ENCODE data around the gene BTBD2.
A peak's percentile ranks its signal among the peaks of the same experiment; 100 is the strongest.

The BTBD2 gene

DNA sequence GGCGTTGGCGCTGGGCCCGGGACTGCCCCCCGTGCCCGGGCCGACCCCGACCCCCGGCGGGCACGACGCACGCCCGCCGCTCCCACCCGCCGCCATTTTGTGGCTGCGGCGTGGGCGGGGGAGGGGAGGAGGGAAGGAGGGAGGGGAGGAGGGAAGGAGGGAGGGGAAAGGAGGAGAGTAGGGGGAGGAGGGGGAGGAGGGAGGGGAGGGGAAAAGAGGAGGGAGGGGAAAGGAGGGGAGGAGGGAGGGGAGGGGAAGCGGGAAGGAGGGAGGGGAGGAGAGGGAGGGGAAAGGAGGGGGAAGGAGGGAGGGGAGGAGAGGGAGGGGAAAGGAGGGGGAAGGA lies at the start of gene BTBD2:
Gene BTBD2 (minus strand): TSS at position 107 of the 343 bp plus-strand sequence. CDS start 11 bp downstream, at position 96.
- peak; percentile 70 for DNase-seq

DNA sequence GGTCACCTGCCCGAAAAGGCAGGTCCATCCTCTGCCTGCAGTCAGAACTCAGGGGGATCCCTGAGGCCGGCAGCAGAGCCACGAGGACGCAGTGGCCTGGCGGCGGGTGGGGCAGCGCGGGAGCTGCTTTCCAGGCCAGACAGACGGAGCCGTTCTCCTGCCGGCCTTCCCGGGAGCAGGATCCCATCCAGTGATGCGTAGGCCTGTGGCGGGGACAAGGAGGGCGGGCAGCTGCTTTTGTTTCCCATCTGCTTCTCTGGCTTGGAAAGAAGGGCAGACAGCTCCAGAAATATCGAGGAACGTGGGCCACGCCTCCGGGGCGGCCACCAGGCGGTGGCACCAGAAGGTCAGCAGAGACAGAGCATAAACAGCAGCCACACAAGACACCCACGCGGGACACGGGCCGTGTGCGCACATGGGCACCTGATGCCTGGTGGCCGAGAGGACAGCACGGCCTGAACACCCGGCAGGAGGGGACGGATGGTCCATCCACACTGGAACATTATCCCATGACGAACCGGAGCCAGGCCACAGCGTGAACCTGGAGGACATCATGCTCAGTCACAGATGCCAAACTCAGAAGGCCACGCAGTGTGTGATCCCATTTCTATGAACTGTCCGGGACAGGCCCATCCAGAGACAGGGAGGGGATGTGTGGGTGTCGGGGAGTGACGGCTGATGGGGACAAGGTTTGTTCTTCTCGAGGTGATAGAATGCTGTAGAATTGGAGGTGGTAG lies 49.4 kb upstream of the BTBD2 start:
- no peak for DNase-seq

- no peak for DNase-seq
These were observed 48.9 kb upstream of the BTBD2 start for GRCh38 chr19:2064395-2064787.

DNA sequence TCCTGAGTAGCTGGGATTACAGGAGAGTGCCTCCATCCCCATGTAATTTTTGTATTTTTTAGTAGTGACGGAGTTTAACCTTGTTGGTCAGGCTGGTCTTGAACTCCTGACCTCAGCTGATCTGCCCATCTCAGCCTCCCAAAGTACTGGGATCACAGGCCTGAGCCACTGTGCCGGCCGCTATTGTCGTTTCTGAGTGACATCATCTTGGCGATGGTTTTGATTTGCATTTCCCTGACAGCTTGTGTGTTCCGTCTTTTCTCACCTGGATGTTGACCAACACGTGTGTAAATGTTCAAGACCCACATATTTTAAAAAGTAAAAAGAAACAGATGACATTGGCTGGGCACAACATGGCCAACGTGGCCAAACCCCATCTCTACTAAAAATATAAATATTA lies 48.3 kb upstream of the BTBD2 start:
- DNase-seq = no peak

DNA sequence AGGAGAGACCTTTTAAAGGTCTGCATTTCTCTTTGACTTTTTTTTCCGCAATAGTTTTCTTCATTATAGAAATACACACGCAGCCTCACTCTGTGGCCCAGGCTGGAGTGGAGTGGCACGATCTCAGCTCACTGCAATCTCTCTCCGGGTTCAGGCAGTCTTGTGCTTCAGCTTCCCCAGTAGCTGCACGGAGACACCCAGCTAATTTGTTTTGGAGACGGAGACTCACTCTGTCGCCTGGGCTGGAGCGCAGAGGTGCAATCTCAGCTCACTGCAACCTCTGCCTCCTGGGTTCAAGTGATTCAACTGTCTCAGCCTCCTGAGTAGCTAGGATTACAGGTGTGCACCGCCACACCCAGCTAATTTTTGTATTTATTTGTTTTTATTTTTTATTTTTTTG lies 47.3 kb upstream of the BTBD2 start:
- no peak for DNase-seq

DNA sequence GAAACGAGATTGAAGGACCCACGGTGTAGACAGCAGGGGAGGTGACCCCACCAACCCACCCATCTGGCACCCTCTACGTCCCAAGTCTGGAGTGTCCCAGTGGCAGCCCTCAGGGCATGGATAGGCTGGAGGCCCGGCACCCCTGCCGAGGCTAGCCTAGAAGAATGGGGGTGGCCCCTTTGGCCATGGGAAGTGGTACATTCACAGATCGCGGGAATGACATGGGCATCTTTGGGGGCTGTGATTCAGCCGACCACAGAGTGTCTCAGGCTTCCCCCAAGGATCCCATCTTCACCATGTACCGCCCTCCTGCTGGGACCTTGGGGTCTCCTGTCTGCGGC lies 46.8 kb upstream of the BTBD2 start:
- no peak for DNase-seq

DNA sequence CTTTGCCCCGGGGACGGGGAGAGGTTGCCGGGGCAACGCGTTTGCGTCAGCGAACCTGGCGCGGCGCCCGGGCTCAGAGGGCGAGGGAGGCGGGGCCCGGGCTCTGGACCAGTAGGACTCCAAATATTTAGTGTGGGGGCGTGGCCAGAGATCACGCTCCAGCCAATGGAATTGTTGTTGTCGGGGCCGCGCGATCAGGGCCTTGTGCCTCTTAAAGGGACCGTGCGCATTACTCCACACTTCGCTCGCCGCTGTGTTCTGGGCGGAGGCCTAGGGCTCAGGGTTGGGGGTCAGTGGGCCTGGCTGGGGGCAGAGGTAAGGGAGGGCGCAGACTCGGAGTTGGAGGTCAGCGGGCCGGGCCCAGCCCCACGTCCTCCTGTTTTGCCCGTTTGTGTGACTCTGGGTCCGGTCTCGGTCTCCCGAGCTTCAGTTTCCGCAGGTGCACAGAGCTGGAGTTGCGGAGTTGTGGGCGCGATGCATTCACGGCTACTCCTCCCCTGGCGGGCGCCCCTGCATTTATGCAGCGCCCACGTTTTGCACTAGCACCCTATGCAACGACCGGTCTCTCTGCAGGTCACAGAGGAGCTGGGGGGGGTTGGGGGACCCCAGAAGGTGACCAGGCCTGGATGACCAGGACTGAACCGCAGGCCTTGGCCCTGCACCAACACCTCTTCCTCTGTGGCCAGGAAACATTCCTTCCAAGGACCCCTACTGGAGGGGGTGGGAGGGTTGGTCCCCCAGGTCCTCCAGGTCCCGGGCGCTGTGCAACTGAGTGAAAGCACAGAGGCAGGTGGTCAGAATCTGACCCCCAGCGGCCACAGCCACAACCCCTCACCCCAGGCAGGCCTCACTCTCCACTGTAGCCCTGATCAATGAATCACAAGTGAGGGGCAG lies 46.2 kb upstream of the BTBD2 start:
- DNase-seq = peak; percentile 100

GRCh38 chr19:2060884-2061494 lies 45.5 kb upstream of the BTBD2 start:
- peak; percentile 72 for DNase-seq

DNA sequence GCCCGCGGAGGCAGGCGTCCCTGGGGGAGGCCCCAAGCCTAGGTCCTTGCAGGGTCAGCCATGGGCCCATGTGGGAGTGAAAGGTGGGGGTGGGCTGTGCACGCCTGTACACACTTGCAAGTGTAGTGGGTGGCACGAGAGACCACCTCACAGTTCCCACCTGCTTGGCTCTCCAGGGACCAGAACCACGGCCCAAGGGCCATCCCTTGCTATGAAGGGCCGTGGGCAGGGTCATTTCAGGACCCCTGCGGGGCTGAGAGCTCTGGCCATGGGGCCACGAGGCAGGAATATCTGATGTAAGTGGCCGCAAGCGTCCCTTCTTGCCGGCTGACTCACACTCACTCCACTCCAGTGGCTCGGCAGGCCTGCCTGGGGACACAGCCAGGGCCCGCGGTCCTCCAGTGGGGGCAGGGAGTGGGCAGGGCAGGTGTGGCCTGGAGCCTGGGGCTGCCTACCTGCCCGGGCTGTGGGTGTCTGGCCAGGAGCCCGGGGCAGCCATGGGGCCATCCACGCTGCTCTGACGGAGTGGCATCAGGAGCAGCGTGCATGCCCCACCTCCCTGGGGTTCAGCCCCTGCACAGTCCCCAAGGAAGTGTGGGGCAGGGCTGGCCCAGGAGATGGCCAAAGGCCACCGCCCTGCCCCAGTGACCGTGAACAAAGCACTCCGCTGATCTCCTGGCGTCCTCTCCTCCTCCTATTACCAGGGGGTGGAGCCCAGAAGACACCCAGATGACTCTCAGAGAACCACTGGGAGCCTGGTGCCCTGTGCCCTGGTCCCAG lies 44.1 kb upstream of the BTBD2 start:
- no peak for DNase-seq

GRCh38 chr19:2058570-2059421 lies 43.3 kb upstream of the BTBD2 start:
- DNase-seq = no peak

DNA sequence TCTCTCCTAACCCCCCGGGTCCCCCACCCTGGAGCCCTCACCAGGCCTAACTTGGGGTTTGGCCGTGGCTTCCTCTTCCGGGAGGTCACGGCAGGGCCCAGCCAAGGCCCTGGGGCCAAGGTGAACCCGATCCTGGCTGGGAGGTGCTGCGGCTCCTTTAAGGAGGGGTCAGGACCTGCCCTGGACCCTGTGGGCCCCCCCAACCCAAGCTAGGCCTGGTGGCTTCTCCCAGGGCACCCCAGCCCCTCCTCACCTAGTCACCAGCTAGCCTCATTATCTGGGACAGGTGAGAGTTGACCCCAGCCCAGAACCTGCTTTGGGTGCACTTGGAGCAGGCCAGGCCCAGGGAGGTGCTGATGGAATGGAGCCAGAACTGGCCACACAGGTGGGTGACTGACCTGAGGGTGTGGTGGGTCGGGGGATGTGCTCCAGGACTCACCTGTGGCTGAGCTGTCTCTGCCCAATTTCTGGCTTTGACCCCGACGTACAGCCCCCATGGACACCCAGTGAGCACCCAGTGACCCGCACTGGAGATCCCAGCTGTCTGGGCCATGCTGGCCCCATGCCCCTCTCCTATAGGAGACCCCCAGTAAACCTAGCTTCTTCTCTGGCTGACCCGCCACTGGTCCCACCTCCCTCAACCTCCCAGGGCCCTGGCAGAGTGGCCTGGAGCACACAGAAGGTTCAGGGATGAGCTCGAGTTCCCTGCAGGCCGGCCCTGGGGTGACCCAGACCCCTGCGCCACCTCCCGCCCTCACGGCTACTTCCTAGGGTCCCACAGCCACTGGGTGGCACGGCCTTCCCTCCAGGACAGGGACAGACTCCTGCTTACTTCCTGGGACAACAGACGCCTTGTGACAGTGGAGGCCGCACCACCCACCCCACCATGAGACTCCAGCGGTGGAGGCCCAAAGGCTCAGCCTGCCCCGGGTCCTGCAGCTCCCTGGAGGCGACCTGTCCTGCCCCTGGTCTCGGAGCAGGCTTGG lies 42.3 kb upstream of the BTBD2 start:
- DNase-seq = no peak

- no peak for DNase-seq
These were observed 41.3 kb upstream of the BTBD2 start for GRCh38 chr19:2056837-2057192.

DNA sequence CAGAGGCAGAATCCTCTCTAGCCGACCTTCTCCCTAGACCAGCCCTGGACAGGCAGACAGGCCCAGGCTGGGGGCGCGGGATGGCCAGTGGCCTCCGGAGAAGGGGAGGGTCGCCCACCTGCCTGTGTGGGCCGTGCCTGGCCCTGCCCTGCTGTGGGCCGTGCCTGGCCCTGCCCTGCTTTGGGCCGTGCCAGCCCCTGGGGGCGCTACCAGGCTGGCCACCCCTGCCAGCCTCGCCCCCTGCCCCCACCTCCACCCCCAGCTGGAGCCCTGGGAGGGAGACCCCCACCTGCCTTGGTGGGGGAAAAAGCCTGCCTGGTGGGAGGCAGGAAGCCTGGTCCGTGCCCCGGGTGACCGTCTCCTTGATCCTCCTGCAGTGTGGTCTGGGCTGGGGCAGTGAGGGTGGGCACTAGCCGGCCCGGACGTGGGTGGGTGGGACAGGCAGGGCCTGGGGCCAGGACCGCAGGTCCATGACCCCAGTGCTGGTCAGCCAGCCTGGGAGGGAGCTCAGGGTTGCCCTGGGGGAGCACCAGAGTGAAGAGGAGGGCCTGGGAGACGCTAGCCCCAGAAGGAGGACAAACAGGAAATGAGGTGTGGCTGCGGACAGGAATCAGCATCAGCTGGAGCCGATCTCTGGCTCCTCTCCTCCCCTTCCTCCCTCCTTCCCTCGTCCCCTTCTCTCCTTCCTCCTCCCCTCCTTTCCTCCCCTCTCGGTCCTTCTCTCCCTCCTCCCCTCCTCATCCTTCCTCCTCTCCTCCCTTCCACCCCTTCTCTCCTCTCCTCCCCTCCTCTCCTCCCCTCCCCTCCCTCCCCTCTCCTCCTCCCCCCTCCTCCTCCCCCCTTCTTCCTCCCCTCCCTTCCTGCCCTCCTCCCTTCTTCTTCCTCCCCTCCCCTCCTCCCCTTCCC lies 40.7 kb upstream of the BTBD2 start:
- no peak for DNase-seq

DNA sequence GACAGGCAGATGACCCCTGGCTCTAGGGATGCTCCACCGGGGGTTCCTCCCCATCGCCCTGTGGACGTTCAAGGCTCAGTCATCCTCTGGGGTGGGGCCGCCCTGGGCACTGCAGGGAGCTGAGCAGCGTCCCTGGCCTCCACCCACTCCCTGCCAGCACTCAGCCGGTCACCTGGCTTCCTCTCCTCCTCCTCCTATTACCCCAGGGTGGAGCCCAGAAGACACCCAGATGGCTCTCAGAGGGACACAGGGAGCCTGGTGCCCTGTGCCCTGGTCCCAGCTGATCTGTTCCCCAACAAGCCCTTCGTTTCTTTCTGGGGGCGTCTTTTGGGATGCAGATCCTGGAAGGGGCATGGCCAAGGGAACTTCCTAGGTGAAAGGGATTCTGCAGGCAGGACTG lies 39.2 kb upstream of the BTBD2 start:
- DNase-seq = no peak

- no peak for DNase-seq
These were observed 38.3 kb upstream of the BTBD2 start for GRCh38 chr19:2053601-2054389.

DNA sequence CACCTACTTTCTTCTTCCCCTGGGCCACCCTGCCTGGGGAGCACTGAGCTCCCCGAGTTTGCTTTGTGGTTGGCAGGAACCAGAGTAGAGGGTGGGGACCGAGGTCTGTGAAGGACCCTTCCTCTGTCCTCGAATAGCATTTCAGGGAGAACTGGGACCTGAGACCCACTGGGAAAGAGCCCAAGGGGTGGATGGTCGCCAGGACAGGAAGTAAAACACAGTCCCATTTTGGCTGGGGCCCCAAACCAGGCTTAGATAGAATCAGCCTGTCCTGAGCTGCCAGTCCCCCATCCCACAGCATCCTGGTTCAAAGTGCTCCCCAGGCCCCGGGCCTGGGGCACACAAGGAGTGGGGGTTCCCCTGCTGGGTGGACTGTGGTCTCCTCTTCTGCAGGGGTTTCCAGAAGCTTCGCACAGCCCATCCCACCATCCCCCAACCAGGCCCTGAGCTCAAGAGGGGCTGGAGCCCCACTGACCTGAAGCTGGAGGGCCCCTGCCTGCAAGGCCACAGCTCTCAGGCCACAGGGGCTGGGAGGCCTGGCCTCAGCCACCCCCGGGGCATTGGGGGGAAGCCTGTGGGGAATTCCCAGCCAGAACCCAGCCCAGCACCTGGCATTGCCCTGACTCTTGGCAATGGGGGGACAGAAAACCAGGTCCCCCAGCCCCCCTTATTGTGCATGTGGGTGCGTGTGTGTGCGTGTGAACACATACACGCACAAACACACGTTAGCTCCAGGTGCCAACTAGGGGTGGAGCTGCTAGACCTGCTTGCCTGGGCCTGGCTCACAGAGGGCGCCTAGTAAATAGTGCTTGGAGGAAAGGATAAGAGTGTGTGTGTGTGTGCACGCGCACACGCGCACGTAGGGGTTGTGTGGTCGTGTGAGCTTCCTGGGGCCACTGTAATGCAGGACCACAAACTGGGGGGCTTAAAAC lies 36.5 kb upstream of the BTBD2 start:
- DNase-seq = peak; percentile 52

- peak; percentile 95 for DNase-seq
These were observed 35.7 kb upstream of the BTBD2 start, which contains the start of gene MKNK2 for GRCh38 chr19:2050991-2051772. Gene MKNK2 (minus strand): TSS chr19:2051244. CDS start chr19:2050851, 393 bp downstream.
